GM12801 (cell line): ENCODE measurements around the gene ZNF582.

Experiments
- TF ChIP-seq, protein P1 (sequence below): IDR thresholded peaks from one replicate; pipeline ENCODE4 v1.5.1; 2011; ENCODE audit warnings: control low read depth; ENCODE audit not compliant: insufficient read length; ENCODE audit errors: extremely low read depth

ZNF582 gene

DNA sequence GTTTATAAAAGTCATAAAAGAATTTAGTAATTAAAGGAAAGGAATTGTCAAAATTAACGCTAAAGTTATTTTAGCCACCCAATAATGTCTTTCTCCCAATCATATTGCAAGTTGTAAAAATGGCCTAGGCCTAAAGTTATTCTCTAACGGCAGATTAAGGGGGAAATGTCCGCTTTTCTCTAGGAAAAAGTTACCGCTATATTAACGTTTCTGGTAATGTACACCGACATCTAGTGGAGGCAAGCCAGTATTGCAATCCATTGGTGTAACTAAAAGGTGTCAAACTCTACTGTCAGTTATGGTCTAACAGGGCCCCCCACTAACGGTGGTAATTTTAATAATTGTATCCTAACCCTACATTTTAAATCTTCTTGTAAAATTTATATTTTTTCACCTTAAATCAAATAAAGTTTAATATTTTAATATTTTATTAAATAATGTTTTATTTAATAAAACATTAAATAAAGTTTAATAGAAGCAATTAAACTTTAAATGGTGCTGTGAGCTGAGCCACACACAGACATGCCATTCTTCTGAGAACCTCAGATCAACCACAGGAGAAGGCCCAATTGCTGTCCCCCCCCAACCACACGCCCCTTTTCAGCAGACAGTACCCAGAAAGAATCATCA lies 42.8 kb downstream of the ZNF582 start:
- TF ChIP-seq, protein P1, sequence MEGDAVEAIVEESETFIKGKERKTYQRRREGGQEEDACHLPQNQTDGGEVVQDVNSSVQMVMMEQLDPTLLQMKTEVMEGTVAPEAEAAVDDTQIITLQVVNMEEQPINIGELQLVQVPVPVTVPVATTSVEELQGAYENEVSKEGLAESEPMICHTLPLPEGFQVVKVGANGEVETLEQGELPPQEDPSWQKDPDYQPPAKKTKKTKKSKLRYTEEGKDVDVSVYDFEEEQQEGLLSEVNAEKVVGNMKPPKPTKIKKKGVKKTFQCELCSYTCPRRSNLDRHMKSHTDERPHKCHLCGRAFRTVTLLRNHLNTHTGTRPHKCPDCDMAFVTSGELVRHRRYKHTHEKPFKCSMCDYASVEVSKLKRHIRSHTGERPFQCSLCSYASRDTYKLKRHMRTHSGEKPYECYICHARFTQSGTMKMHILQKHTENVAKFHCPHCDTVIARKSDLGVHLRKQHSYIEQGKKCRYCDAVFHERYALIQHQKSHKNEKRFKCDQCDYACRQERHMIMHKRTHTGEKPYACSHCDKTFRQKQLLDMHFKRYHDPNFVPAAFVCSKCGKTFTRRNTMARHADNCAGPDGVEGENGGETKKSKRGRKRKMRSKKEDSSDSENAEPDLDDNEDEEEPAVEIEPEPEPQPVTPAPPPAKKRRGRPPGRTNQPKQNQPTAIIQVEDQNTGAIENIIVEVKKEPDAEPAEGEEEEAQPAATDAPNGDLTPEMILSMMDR: no peak

DNA sequence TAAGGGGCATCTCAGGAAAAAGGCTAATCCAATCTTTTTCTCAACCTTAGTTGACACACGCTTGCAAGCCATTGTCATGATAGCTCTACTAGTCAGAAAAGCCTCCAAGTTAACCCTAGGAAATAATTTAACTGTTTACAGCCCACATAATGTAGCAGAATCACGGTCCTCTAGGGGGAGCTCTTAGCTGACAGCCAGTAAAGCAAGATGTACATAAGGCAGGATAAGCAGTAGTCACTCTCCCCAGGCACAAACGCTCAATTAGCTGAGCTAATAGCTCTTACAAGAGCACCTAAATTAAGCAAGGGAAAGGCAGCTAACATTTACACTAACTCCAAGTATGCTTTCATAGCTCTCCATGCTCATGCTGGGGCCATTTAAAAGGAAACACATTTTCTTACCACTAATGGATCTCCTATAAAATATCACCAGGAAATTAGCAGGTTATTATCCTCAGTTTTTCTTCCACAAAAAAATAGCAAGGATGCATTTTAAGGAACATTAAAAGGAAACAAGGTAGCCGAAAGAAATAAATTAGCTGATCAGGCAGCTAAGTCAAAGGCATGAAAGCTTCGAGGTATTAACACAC lies 45.0 kb downstream of the ZNF582 start:
- TF ChIP-seq, protein P1: no peak

DNA sequence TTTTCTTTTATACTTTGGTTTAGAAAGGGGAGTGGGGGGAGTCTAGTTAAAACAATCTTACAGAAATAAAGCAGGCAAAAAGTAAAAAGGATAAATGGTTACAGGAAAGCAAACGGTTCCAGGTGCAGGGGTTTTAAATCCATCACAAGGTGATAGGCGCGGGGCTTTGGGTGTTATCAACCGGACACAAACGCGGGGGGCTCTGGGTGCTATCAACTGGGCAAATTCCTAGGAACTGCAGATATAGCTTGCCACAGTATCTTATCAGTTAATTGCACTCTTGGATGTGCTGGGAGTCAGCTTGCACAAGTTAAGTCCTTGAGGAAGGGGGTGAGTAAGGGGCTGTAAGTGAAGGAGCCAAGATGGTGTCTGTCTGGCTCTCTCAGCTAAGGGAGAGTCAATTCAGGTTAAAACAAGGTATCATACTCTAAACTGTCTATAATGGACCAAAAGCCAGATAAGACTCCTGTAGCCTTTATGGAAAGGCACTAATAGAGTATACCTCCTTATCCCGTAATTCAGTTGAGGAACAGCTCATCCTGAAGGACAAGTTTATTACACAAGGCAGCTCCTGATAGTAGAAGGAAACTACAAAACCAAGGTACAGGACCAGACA lies 46.1 kb downstream of the ZNF582 start:
- TF ChIP-seq, protein P1: no peak

DNA sequence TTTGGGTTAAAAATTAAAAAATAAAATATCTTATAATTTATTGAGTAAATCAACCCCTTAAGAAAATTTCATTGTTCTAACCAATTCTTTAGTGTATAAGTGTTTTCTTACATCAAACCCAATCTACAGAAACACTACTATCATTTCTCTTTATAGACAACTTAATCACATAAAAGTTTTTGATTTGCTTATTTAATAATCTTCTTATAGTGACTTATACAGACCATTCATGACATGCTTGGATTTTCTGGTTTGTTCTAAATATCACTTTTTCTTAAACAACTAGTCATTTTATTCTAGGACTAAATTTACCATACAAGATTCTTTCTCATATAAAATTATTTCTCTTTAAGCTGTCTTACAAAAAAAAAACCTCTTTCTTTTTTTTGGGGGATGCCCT lies 51.4 kb downstream of the ZNF582 start:
- TF ChIP-seq, protein P1: no peak

DNA sequence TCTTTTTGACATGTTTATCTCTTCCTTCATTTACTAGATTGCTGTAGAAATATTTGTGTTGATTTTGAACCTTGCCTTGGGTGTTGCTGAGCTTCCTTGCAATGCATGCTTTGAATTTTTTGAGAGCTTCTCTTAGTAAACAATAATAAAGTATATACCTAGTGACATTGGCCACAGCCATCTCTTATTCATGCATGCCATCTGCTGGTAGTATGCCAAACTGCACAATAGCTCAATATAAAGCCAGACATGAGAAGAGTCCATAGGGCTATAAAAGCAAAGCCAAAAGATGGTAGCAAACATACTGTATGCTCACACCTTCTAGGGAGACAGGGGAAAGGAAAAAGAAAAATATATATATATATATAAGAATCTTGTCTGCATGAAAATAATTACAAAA lies 59.8 kb downstream of the ZNF582 start:
- TF ChIP-seq, protein P1: no peak
